Activated CD4-positive, CD25-positive, alpha-beta regulatory T cell treated with anti-CD3 and anti-CD28 coated beads, Interleukin-2, amount 50 U/mL, for 16 hours (primary cell): Measurements from ENCODE around the gene TAC4.
"Not testable (repeated sequence)": the region's sequence is repeated elsewhere in the genome, so short reads cannot be mapped to it uniquely, and the experiment has no call there.

Source experiments
- DNase-seq: peaks from one replicate; pipeline ENCODE4 v3.0.0-alpha.2; 2020; ENCODE audit warnings: low read depth, low spot score

TAC4 gene

DNA sequence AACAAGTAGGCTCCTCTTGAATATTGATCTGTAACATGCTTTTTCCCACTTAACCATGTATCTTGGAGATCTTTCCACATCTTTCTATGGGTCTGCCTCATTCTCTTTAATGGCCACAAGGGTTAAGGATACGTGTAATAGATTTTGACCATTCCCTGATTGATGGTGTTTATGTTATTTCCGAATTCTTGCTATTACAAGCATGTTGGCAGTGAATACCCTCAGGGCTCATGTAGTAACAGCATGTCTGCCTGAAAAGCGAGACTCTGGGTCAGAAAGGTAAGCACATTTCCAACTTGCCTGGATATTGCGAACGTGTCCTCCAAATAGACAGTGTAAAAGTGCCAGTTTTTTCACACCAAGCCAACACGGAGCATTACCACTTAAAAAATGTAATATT lies 5.0 kb downstream of the TAC4 start:
- no peak for DNase-seq

- no peak for DNase-seq
Observed at GRCh38 chr17:49842371-49842770, 5.5 kb downstream of the TAC4 start.

DNA sequence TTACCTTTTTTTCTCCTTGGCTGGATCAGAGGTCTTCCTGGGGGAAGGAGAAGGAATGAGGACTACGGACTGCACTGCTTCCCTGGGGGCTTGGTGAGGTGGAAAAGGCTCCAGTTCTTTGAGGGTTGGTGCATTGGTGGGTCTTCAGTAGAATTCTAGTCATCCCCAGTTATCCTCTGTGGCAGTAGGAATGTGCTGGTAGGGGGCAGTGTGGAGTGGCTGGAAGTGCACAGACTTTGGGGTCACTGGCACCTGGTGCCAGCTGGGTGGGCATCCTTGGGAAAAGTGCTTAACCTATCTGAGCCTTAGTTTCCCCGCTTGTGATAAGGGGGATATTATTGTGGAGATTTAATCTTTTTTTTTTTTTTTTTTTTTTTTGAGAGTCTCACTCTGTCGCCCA lies 6.3 kb downstream of the TAC4 start:
- DNase-seq = no peak

DNA sequence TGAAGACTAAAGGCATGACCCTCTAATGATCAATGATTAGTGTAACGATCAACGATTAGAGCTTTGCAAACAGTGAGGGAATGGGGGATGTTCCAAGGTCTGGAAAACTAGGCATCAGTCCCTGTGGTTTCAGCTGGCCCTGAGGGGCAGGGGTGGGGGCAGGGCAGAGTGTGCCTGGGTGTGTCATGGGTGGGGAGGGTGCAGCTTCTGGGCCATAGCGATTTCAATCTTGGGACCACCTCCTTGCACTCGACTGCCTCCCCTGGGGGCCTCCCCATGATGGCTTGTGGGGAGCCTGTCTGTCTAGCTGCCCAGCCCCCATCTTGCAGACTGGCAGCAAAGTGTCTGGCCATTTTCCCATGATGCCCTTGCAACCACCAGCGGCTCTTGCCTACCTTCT lies 8.4 kb downstream of the TAC4 start:
- DNase-seq = no peak

DNA sequence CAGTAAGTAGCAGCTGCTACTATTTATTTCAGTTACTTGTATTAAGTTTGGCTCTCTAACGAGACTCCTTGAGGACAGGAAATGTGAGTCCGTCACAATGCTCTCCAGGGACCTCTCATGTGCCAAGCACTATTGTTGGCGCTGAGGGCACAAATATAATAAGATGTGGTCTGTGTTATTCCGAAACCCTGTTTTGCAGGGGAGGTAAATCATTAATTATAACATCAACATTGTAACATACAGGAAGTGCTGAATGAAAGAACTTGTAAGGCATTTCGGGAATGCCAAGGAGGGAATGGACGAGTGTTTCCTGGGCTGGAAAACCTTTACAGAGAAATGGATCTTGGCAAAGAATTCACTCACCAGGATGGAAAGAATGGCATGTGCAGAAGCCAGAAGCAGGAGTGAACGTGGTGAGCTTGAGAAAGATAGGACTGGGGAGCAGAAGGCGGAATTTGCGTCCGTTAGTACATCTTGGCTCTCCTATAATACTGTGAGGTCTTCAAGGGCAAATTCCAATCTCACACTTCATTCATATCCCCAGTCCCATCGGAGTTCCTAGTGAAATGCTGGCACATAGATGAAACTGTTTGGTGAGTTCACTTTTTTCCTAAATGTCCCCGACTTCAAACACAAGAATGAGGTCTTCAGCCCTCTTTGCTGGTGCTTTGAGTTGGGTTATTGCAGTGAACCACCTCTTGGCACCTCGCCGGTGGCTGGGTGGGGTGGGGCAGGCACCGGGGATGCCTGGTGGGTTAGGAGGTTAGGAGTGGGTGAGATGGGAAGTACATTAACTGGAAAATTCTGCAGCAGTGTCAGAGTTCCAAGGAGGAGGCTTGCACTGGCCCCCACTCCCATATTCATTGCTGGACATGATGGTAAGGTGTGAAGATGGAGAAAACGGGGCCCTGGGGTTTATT lies 11.5 kb downstream of the TAC4 start:
- DNase-seq = no peak

GRCh38 chr17:49835472-49835871 lies 12.4 kb downstream of the TAC4 start:
- DNase-seq = no peak

DNA sequence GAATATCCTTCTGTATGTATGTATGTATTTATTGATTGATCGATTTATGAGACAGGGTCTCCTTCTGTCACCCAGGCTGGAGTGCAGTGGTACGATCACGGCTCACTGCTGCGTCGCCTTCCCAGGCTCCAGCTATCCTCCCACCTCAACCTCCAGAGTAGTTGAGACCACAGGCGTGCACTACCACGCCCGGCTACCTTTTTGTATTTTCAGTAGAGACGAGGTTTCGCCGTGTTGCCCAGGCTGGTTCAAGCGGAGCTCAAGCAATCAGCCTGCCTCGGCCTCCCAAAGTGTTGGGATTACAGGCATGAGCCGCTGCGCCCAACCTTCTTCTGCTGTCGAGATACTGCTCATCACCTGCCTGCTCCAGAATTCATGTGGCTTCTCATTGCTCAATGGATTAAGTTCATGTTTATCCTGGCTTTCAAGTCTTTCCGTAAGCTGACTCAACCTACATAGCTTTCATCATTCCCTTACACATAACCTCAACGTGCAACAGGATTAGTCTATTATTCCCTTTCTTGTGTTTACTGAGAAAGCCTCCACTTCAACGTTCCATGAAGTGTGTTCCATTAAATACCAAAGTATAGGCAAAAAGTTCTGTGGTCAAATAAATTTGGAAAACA lies 13.6 kb downstream of the TAC4 start:
- DNase-seq = no peak

- DNase-seq = no peak
Observed at GRCh38 chr17:49832840-49833599, 14.8 kb downstream of the TAC4 start.

DNA sequence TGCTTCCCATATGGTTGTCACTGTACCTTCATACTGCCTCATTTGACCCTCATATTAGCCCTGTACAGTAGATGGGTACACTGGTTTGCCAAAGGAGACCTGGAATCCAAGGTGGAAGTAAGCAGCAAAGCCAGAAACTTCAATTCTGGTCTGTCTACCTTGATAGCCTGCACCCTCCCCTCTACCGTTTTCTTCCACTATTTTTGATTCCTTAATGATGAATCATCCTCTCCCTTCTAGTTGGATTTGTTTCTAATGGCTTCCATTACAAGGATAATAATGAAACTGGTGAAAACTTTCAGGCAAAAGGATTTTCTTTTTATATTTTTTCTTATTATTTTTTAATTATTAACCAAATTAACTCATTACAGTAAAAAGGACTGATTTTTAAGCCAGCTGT lies 17.3 kb downstream of the TAC4 start:
- DNase-seq = no peak

- DNase-seq = no peak
Observed at GRCh38 chr17:49829026-49829425, 18.8 kb downstream of the TAC4 start.

DNA sequence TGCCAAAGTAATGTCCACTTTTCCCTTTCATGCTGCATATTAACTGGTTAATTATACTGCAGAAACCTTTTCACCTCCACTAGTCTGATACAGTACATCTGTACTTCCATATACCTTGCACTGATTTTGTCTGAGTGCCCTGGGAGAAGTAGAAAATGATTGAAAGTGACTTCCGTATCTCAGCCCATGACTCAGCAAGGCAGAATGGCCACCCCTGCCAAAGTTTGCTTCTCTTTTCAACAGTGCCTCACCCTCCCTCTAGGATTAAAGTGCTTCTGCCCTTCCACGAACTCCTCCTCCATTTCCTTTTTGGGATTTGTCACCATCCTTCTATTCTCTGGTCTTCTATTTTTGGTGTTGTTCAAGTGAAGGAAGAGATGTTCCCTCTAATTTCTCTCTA lies 19.5 kb downstream of the TAC4 start:
- DNase-seq = not testable (repeated sequence)

- no peak for DNase-seq
Observed at GRCh38 chr17:49825645-49826044, 22.2 kb downstream of the TAC4 start.

DNA sequence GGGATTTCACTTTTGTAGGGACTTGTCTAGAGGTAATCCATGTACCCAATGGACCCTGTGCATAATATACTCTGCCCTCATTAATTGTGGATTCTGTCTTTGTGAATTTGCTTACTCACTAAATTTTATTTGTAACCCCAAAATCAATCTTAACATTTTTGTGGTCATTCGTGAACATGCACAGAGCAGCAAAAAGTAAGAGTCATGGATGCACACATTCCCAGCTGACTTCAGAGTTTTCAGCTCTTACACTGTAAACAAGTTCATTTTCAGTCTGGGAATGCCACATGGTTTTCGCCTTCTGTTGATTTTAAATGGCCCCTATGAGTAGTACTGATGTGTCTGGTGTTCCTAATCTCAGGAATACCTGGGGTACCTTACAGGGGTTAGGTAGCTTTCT lies 24.3 kb downstream of the TAC4 start:
- no peak for DNase-seq

- DNase-seq = no peak
Observed at GRCh38 chr17:49822829-49823228, 25.0 kb downstream of the TAC4 start.

- no peak for DNase-seq
Observed at GRCh38 chr17:49821916-49822315, 26.0 kb downstream of the TAC4 start.

DNA sequence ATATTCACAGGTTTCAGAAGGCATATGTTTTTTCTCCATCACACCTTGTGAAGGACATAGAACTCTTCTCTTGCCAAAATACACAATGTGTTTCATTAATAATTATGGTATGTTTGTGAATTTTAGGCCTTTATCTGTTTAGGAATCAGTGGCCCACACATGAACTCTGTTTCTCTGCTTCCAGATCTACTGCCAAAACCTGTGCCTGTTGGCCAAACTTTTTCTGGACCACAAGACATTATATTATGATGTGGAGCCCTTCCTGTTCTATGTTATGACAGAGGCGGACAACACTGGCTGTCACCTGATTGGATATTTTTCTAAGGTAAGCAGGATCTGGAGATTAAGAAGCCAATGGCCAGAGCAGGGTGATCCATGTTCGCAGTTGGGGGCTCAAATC lies 26.4 kb downstream of the TAC4 start:
- no peak for DNase-seq

DNA sequence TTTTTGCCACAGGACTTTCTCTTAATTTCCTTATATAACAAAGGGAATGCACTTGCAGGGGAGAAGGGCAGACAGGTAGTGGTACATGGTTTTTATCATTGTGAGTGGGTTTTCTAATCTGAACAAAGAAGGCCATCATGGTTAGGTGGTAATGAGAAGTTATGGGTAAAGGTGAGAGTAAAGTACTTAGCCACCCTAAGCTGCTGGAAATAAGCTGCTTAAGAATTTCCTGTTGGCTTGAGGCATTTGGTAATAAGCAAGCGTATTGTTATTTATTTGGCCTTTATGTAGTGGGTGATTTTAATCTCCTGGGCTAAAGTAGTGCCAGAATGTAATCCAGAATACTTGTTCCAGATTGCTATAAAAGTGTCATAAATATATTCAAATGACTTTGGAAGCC lies 27.1 kb downstream of the TAC4 start:
- no peak for DNase-seq

GRCh38 chr17:49819651-49820050 lies 28.2 kb downstream of the TAC4 start:
- DNase-seq = no peak

DNA sequence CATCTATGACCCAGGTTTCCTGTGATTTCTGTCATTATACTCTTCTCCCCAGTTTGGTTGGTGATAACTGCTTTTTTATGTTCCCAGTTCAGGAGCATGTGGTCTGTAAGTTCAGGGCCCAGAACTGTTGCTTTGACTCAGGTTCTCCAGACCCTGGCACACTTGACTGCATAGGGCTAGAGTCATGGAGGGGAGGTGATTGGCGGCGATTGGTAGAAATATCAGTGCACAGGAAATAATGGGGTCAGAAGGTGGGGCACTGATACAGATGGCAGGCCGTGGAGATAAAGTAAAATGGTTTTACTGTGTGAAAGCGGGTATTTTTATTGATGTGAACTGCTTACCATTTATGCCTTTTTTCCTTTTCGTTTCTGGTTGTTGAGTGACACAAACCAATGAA lies 28.7 kb downstream of the TAC4 start:
- DNase-seq = no peak

DNA sequence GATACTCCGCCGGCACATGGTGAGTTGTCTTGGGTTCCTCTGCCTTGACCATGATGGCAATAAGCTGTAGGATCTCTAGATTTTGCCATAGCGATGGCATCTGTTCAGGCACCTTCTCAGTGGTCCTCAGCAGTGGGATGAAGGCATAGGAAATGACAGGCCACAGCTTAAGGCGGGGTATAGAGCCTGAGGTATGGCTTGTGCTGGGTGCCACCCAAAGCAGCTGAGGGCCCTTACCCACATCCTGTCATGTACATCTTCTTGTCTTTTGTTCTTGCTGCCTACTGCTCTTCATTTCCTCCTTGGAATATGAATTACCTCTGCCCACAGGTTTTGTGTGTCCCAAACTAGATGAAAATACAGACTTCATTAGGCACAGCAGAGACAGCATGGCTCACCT lies 29.9 kb downstream of the TAC4 start:
- peak; percentile 13 for DNase-seq

DNA sequence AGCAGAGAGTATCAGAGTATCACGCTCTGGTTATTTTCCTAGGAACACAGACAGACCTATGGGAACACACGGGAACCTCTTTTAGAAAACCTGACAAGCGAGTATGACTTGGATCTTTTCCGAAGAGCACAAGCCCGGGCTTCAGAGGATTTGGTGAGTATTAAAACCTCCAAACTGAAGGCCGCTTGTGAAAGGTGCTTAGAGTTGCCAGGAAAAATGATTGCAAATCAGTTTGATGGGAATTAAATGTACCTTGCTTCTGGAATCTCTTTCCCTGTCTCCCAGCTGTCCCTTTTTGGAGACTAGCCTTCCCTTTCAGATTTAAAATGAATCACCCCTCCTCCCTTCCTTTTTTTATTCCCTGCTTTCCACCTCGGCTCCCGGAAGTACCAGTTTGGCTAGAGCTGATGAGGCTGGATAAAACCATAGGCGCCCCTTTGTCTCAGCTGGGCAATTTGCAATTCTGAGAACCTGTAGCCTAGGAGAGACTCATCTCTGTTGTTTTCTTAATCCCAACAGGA lies 32.0 kb downstream of the TAC4 start:
- DNase-seq = no peak

- no peak for DNase-seq
Observed at GRCh38 chr17:49814781-49815529, 32.9 kb downstream of the TAC4 start.
